K562 (cell line): ENCODE results near the gene SLC30A1. TPM values are rescaled to one million over a fixed set of nuclear protein-coding genes. Genes with fewer than 3 reads are reported as not detected.

ENCODE experiments used
- ATAC-seq: fragments of 200-7000 bp; cut with Tn5 transposase; 3 replicates; pipeline ENCODE4 v1.9.1; 2020; ENCODE audit warnings: moderate library complexity
- BruUV-seq: library from RNA; stranded (reverse); fragments of 400-500 nt; replicated peaks from 2 replicates; lab custom pipeline; 2021; lab: Mats Ljungman, UMichigan
- CTCF ChIA-PET: fragments of 300-600 bp; formaldehyde crosslinking; extraction: SDS; loops from one replicate; lab custom pipeline; 2021; ENCODE audit warnings: low intra/inter-chr PET ratio; lab: Yijun Ruan, JAX
- POLR2A ChIA-PET: fragments of 300-600, 350-650 bp; sonication (Branson Sonifier 250); formaldehyde crosslinking; extraction: SDS; loops from one replicate; lab custom pipeline; 2021; ENCODE audit warnings: antibody characterized with exemption, inconsistent platforms; lab: Yijun Ruan, JAX
- DNase-seq, 4 experiments: peaks; one replicate each; pipeline versions ENCODE4 v3.0.0 to v3.0.0-alpha.2; 2011 to 2018; ENCODE audit warnings: low spot score in 3 of 4, mixed read lengths in 3 of 4; ENCODE audit errors: extremely low read depth in 1 of 4
- FAIRE-seq: peaks from 2 replicates; lab custom pipeline; 2011; peaks lifted over from hg19 to GRCh38; lab: Jason Lieb, UNC
- H2AFZ ChIP-seq: 2 replicates; pipeline ENCODE4 v1.6.0; 2011; ENCODE audit warnings: low read depth, low read length, control low read depth, inconsistent platforms
- H3K27ac ChIP-seq: fragments of 200-600 bp; 3 replicates; pipeline ENCODE4 v1.8.0; 2011; ENCODE audit warnings: low read depth, mild to moderate bottlenecking, control low read depth, inconsistent platforms, low read length, moderate library complexity, mixed read lengths; ENCODE audit errors: extremely low read depth
- H3K27me3 ChIP-seq, 2 experiments: fragments of 300-600 bp in 1 of 2; 2 replicates in 1 of 2; 3 replicates in 1 of 2; pipeline versions ENCODE4 v1.6.0 to v1.8.0; 2011; ENCODE audit warnings: inconsistent platforms in 2 of 2, low read length in 2 of 2, mild to moderate bottlenecking in 1 of 2, mixed read lengths in 1 of 2, moderate library complexity in 1 of 2; ENCODE audit not compliant: control insufficient read depth in 2 of 2, insufficient read depth in 2 of 2
- H3K36me3 ChIP-seq: fragments of 300-600 bp; 3 replicates; pipeline ENCODE4 v1.8.0; 2011; ENCODE audit warnings: mild to moderate bottlenecking, low read length, inconsistent platforms; ENCODE audit not compliant: control insufficient read depth, insufficient read depth
- H3K4me1 ChIP-seq, 2 experiments: fragments of 200-600 bp in 1 of 2; replicated peaks in 1 of 2; 2 replicates in 1 of 2; 3 replicates in 1 of 2; pipeline versions ENCODE4 v1.5.1 to v1.8.0; 2011; ENCODE audit warnings: inconsistent platforms in 2 of 2, low read length in 2 of 2, mild to moderate bottlenecking in 1 of 2, mixed read lengths in 1 of 2, moderate library complexity in 1 of 2; ENCODE audit not compliant: control insufficient read depth in 2 of 2, insufficient read depth in 2 of 2
- H3K4me2 ChIP-seq: 2 replicates; pipeline ENCODE4 v1.6.1; 2011; ENCODE audit warnings: low read length, control low read depth, inconsistent platforms, mixed read lengths; ENCODE audit not compliant: insufficient read depth
- H3K4me3 ChIP-seq: fragments of 200-600 bp; sonication (generic), shearing (Covaris generic); 2 replicates; pipeline ENCODE4 v1.5.1; 2016; ENCODE audit warnings: control low read depth, inconsistent platforms
- H3K79me2 ChIP-seq: fragments of 200-600 bp; 3 replicates; pipeline ENCODE4 v1.8.0; 2011; ENCODE audit warnings: low read length, inconsistent platforms; ENCODE audit not compliant: control insufficient read depth, insufficient read depth
- H3K9ac ChIP-seq, 2 experiments: 2 replicates each; pipeline versions ENCODE4 v1.6.0 to v1.6.1; 2011; ENCODE audit warnings: low read depth in 2 of 2, low read length in 2 of 2, control low read depth in 1 of 2, inconsistent platforms in 1 of 2, mild to moderate bottlenecking in 1 of 2, mixed read lengths in 1 of 2; ENCODE audit not compliant: insufficient read depth in 1 of 2
- H3K9me1 ChIP-seq: one replicate; pipeline ENCODE4 v1.6.0; 2011; ENCODE audit warnings: inconsistent platforms, mild to moderate bottlenecking, low read length, moderate library complexity; ENCODE audit not compliant: control insufficient read depth, insufficient read depth
- H3K9me3 ChIP-seq: replicated peaks from 2 replicates; pipeline ENCODE4 v1.5.1; 2011; ENCODE audit warnings: low read depth, low read length, inconsistent platforms; ENCODE audit not compliant: control insufficient read depth, insufficient read depth
- H4K20me1 ChIP-seq: replicated peaks from 2 replicates; pipeline ENCODE4 v1.6.1; 2011; ENCODE audit warnings: low read length, inconsistent platforms, mixed read lengths; ENCODE audit not compliant: control insufficient read depth, insufficient read depth
- ATF3 ChIP-seq, 2 experiments: fragments of 450-650 bp in 1 of 2; sonication (generic) in 1 of 2; formaldehyde crosslinking in 1 of 2; IDR thresholded peaks in 1 of 2; conservative IDR thresholded peaks in 1 of 2; 2 replicates each; pipeline versions ENCODE4 v1.6.1 to v1.8.1; 2016 to 2023; ENCODE audit warnings: mild to moderate bottlenecking in 2 of 2, moderate library complexity in 2 of 2, inconsistent platforms in 1 of 2, missing genetic modification reagents in 1 of 2
- CBFA2T2 ChIP-seq: fragments of 450-650 bp; conservative IDR thresholded peaks from 2 replicates; pipeline ENCODE4 v1.6.1; 2017; ENCODE audit warnings: mild to moderate bottlenecking
- HEY1 ChIP-seq: fragments of 250-450 bp; sonication (Bioruptor Pico); IDR thresholded peaks from 2 replicates; pipeline ENCODE4 v1.5.0; 2020; ENCODE audit warnings: mild to moderate bottlenecking, moderate library complexity, borderline replicate concordance
- HSF4 ChIP-seq: fragments of 250-450 bp; sonication (Bioruptor Pico); IDR thresholded peaks from 2 replicates; pipeline ENCODE4 v2.1.2; 2022; ENCODE audit warnings: mild to moderate bottlenecking, moderate library complexity, borderline replicate concordance
- KDM5B ChIP-seq: fragments of 200-600 bp; sonication (generic); IDR thresholded peaks from 2 replicates; pipeline ENCODE4 v1.6.1; 2012; ENCODE audit warnings: low read depth, mild to moderate bottlenecking, moderate library complexity, low read length, control low read depth, inconsistent platforms; ENCODE audit not compliant: insufficient replicate concordance
- KHSRP ChIP-seq: fragments of 450-650 bp; IDR thresholded peaks from 2 replicates; pipeline ENCODE4 v1.6.1; 2017
- MITF ChIP-seq: IDR thresholded peaks from 2 replicates; pipeline ENCODE4 v1.6.1; 2014; ENCODE audit warnings: antibody characterized with exemption
- NONO ChIP-seq, 2 experiments: fragments of 200-400 bp in 1 of 2; fragments of 450-650 bp in 1 of 2; formaldehyde crosslinking in 1 of 2; IDR thresholded peaks; 2 replicates each; pipeline ENCODE4 v1.6.1; 2017; ENCODE audit warnings: low read depth in 2 of 2, mild to moderate bottlenecking in 2 of 2, moderate library complexity in 2 of 2, low read length in 1 of 2
- POLR2H ChIP-seq: IDR thresholded peaks from 2 replicates; pipeline ENCODE4 v1.6.1; 2016; ENCODE audit warnings: missing genetic modification characterization, low read depth, mild to moderate bottlenecking, control low read depth, missing compliant biosample characterization, moderate library complexity
- SREBF2 ChIP-seq: sonication (generic); formaldehyde crosslinking; IDR thresholded peaks from 2 replicates; pipeline ENCODE4 v1.4.0; 2020; ENCODE audit warnings: mild to moderate bottlenecking, missing genetic modification reagents
- TRIM24 ChIP-seq, 2 experiments: fragments of 450-650 bp; IDR thresholded peaks; 2 replicates each; pipeline ENCODE4 v1.6.1; 2016
- UBTF ChIP-seq, 2 experiments: IDR thresholded peaks; 2 replicates each; pipeline ENCODE4 v1.6.1; 2012; ENCODE audit warnings: improper control_type of control experiment in 2 of 2, low read depth in 2 of 2, low read length in 2 of 2, borderline replicate concordance in 1 of 2
- ZNF134 ChIP-seq: fragments of 250-450 bp; sonication (Bioruptor Pico); conservative IDR thresholded peaks from 2 replicates; pipeline ENCODE4 v1.4.0; 2020
- ZNF3 ChIP-seq: fragments of 250-450 bp; sonication (Bioruptor Pico); IDR thresholded peaks from 2 replicates; pipeline ENCODE4 v1.5.0; 2021; ENCODE audit warnings: mild to moderate bottlenecking, moderate library complexity
- ZNF347 ChIP-seq: fragments of 450-650 bp; formaldehyde crosslinking; IDR thresholded peaks from 2 replicates; pipeline ENCODE4 v1.4.0; 2020; ENCODE audit warnings: low read depth, mild to moderate bottlenecking, moderate library complexity
- ZNF436 ChIP-seq: fragments of 250-450, 450-650 bp; sonication (Bioruptor Pico); formaldehyde crosslinking; IDR thresholded peaks from 2 replicates; pipeline ENCODE4 v1.7.0; 2020; ENCODE audit warnings: mild to moderate bottlenecking
- ZSCAN32 ChIP-seq: fragments of 450-650 bp; formaldehyde crosslinking; IDR thresholded peaks from 2 replicates; pipeline ENCODE4 v1.4.0; 2020; ENCODE audit warnings: mild to moderate bottlenecking, moderate library complexity
- WGBS: fragments of 100-300 bp; shearing (Covaris generic); methylation state at CpG from one replicate; pipeline ENCODE4 v1.1.6; 2016; ENCODE audit warnings: low coverage, mixed read lengths; ENCODE audit not compliant: insufficient coverage; ENCODE audit errors: missing lambda C conversion rate; 5-methylcytosine and 5-hydroxymethylcytosine counted together
- in situ Hi-C: fragments of 300-500 bp; cut with MboI; formaldehyde crosslinking; loops from 4 replicates; pipeline ENCODE4 v1.15.0; 2018; ENCODE audit warnings: inconsistent platforms, mixed read lengths
- intact Hi-C: fragments of 100-400 bp; cut with micrococcal nuclease; formaldehyde crosslinking; loops from 2 replicates; pipeline ENCODE4 v1.14.2; 2022
- polyA plus RNA-seq, 8 experiments: library from polyadenylated mRNA; depleted of rRNA in 4 of 8; stranded (reverse) in 5 of 8; unstranded in 3 of 8; fragments of >200 nt; fragmentation: Nextera tagmentation in 2 of 8; fragmentation: Illumina TruSeq in 1 of 8; extraction: Ambion mirVana in 2 of 8; extraction: Trizol in 1 of 8; gene quantifications; 2 replicates each; pipeline versions ENCODE4 v1.2.1 to v1.2.3, GENCODE V29; 2011 to 2014; ENCODE audit warnings: inconsistent platforms in 1 of 8, missing spikeins in 1 of 8
- total RNA-seq, 7 experiments: library from RNA; depleted of rRNA in 6 of 7; stranded (reverse); fragments of >200 nt in 6 of 7; fragmentation: Illumina TruSeq in 2 of 7; extraction: Trizol in 2 of 7; gene quantifications; 2 replicates each; pipeline versions ENCODE4 v1.2.1 to v1.2.3, GENCODE V29; 2011 to 2021; ENCODE audit warnings: low replicate concordance in 1 of 7

SLC30A1 gene
- total and polyA plus RNA-seq, 9 of the 15 experiments (the other 6 are each of a cell fraction or from before 2014, with no cell fraction given): 4.1 to 14.4 (median 6.6) TPM

GRCh38 chr1:211548321-211549091 is 30.5 kb downstream of the SLC30A1 start:
- Histone ChIP-seq H3K4me1 (peaks cover 21 to 28% of the 10 kb centered on the region in 2 experiments), H3K27ac (peak overlapping the region; percentile 46), H3K9me3 (no peaks in the 10 kb centered on the region), H3K36me3 (no peaks in the 10 kb centered on the region), H4K20me1 (no peaks in the 10 kb centered on the region), H2AFZ (peak overlapping the region; percentile 90), H3K9me1 (no peaks in the 10 kb centered on the region), H3K4me3 (no peak overlapping the region), H3K27me3 (no peaks in the 10 kb centered on the region), H3K9ac (peak overlapping the region; percentile 27 to 82), H3K4me2 (peak overlapping the region; percentile 78), H3K79me2 (no peaks in the 10 kb centered on the region)
- BruUV-seq: no TSS peak
- ATAC-seq: peak; percentile 95
- DNase-seq: peak; percentile 78 to 88 (median 81)
- POLR2A ChIA-PET: interaction anchor here (0.9 to 2.0 kb wide), 6 partner anchors 10 to 58 kb away, joined by 3 to 7 read pairs (median 4); no protein-coding TSS in a partner anchor
- FAIRE-seq: peak; percentile 84
- CTCF ChIA-PET: interaction anchor here (0.6 kb wide), 1 partner anchor 924 kb away, joined by 5 read pairs; no protein-coding TSS in a partner anchor
- in situ Hi-C loops: no loop called here
- 26% methylated on average over 9 of the region's 9 CpGs for WGBS
- intact Hi-C loops: no loop called here
- TF ChIP-seq ATF3 (IDR thresholded peaks at IDR 0.05) (peak; percentile 88), ATF3 (CRISPR knock-in tag; conservative IDR thresholded peaks at IDR 0.05) (no peak), ZSCAN32 (CRISPR knock-in tag) (no peak), ZNF347 (CRISPR knock-in tag) (no peak), MITF (peak; percentile 91), ZNF436 (CRISPR knock-in tag) (no peak), KHSRP (no peak), ZNF3 (CRISPR knock-in tag) (no peak), SREBF2 (CRISPR knock-in tag) (no peak), CBFA2T2 (0 out of 2 replicates have a peak, but pooled peaks have one; percentile 30), NONO (IDR thresholded peaks at IDR 0.05; ENCODE audit: low read depth in 2 of 2, low read length in 1 of 2) (0 out of 4 replicates have a peak, but pooled peaks of 1 of the 2 experiments have one; percentile 28), KDM5B (no peak), TRIM24 (IDR thresholded peaks at IDR 0.05) (peak in 1 of 2 experiments; percentile 14; a peak in 1 of 4 replicates), UBTF (IDR thresholded peaks at IDR 0.05; ENCODE audit: borderline replicate concordance in 1 of 2, low read depth in 2 of 2, low read length in 2 of 2) (no peak), HEY1 (peak; percentile 37; the same call in 1 of the 2 replicates), HSF4 (CRISPR knock-in tag) (no peak), POLR2H (no peak), ZNF134 (no peak)
